HepG2 (cell line): ENCODE data around the gene CCL16. TPM values are rescaled to one million over a fixed set of nuclear protein-coding genes. Genes with fewer than 3 reads are reported as not detected.

Experiments
- AGO1 ChIP-seq: fragments of 200-400 bp; formaldehyde crosslinking; IDR thresholded peaks from 2 replicates; pipeline ENCODE4 v1.6.1; 2017; ENCODE audit warnings: mild to moderate bottlenecking, low read depth, low read length, moderate library complexity; ENCODE audit not compliant: poor library complexity, severe bottlenecking
- FOXA1 ChIP-seq, 2 experiments: fragments of 450-650 bp in 1 of 2; sonication (generic) in 1 of 2; formaldehyde crosslinking in 1 of 2; IDR thresholded peaks; 2 replicates each; pipeline versions ENCODE4 v1.4.0 to v1.6.1; 2016 to 2020; ENCODE audit warnings: missing genetic modification reagents in 1 of 2
- HCFC1 ChIP-seq: fragments of 150-350 bp; IDR thresholded peaks from 2 replicates; pipeline ENCODE4 v1.6.1; 2014; ENCODE audit warnings: low read depth, low read length
- HIC2 ChIP-seq: sonication (generic); formaldehyde crosslinking; IDR thresholded peaks from 2 replicates; pipeline ENCODE4 v1.9.0; 2022; ENCODE audit warnings: low read depth, missing genetic modification reagents
- HMGA1 ChIP-seq: sonication (generic); formaldehyde crosslinking; conservative IDR thresholded peaks from 2 replicates; pipeline ENCODE4 v1.4.0; 2020; ENCODE audit warnings: missing genetic modification reagents
- JUND ChIP-seq: sonication (generic); formaldehyde crosslinking; IDR thresholded peaks from 2 replicates; pipeline ENCODE4 v1.8.0; 2022; ENCODE audit warnings: mild to moderate bottlenecking, missing genetic modification reagents
- KAT7 ChIP-seq: IDR thresholded peaks from 2 replicates; pipeline ENCODE4 v1.6.1; 2018; ENCODE audit warnings: borderline replicate concordance, missing compliant biosample characterization
- MEF2D ChIP-seq: sonication (generic); formaldehyde crosslinking; IDR thresholded peaks from 2 replicates; pipeline ENCODE4 v1.5.1; 2020; ENCODE audit warnings: mild to moderate bottlenecking, missing genetic modification reagents
- MIXL1 ChIP-seq: IDR thresholded peaks from 2 replicates; pipeline ENCODE4 v1.6.1; 2016
- MXD4 ChIP-seq: IDR thresholded peaks from 2 replicates; pipeline ENCODE4 v1.6.1; 2016; ENCODE audit warnings: mild to moderate bottlenecking, missing biosample characterization, missing genetic modification reagents
- NFATC3 ChIP-seq: sonication (generic); formaldehyde crosslinking; IDR thresholded peaks from 2 replicates; pipeline ENCODE4 v1.5.1; 2020; ENCODE audit warnings: mild to moderate bottlenecking, missing genetic modification reagents
- REXO4 ChIP-seq: sonication (generic); formaldehyde crosslinking; IDR thresholded peaks from 2 replicates; pipeline ENCODE4 v1.8.0; 2022; ENCODE audit warnings: missing genetic modification reagents, mild to moderate bottlenecking, borderline replicate concordance
- SMAD9 ChIP-seq: sonication (generic); formaldehyde crosslinking; IDR thresholded peaks from 2 replicates; pipeline ENCODE4 v1.5.1; 2020; ENCODE audit warnings: mild to moderate bottlenecking, missing genetic modification reagents
- SSRP1 ChIP-seq: IDR thresholded peaks from 2 replicates; pipeline ENCODE4 v1.6.1; 2016; ENCODE audit warnings: control low read depth
- ZFP62 ChIP-seq: sonication (generic); formaldehyde crosslinking; IDR thresholded peaks from 2 replicates; pipeline ENCODE4 v1.4.0; 2020; ENCODE audit warnings: missing genetic modification reagents
- ZFP82 ChIP-seq: sonication (generic); formaldehyde crosslinking; IDR thresholded peaks from 2 replicates; pipeline ENCODE4 v1.5.1; 2020; ENCODE audit warnings: mild to moderate bottlenecking, missing genetic modification reagents, borderline replicate concordance
- ZNF121 ChIP-seq: sonication (generic); formaldehyde crosslinking; IDR thresholded peaks from 2 replicates; pipeline ENCODE4 v1.5.0; 2020; ENCODE audit warnings: mild to moderate bottlenecking, missing genetic modification reagents
- ZNF264 ChIP-seq: sonication (generic); formaldehyde crosslinking; IDR thresholded peaks from 2 replicates; pipeline ENCODE4 v1.4.0; 2020; ENCODE audit warnings: missing genetic modification reagents
- ZNF362 ChIP-seq: sonication (generic); formaldehyde crosslinking; IDR thresholded peaks from 2 replicates; pipeline ENCODE4 v1.4.0; 2020; ENCODE audit warnings: missing genetic modification reagents, mild to moderate bottlenecking, borderline replicate concordance
- ZNF609 ChIP-seq: sonication (generic); formaldehyde crosslinking; IDR thresholded peaks from 2 replicates; pipeline ENCODE4 v1.4.0; 2020; ENCODE audit warnings: mild to moderate bottlenecking, missing genetic modification reagents, borderline replicate concordance
- ZNF652 ChIP-seq: IDR thresholded peaks from 2 replicates; pipeline ENCODE4 v1.6.1; 2016; ENCODE audit warnings: low read depth, borderline replicate concordance
- ZSCAN12 ChIP-seq: sonication (generic); formaldehyde crosslinking; IDR thresholded peaks from 2 replicates; pipeline ENCODE4 v1.9.0; 2021; ENCODE audit warnings: mild to moderate bottlenecking, missing genetic modification reagents
- ZSCAN30 ChIP-seq: sonication (generic); formaldehyde crosslinking; IDR thresholded peaks from 2 replicates; pipeline ENCODE4 v1.5.0; 2020; ENCODE audit warnings: mild to moderate bottlenecking, missing genetic modification reagents
- polyA plus RNA-seq, 8 experiments: library from polyadenylated mRNA; depleted of rRNA in 3 of 8; stranded (reverse) in 7 of 8; unstranded in 1 of 8; fragments of >200 nt; fragmentation: Illumina TruSeq in 4 of 8; extraction: Trizol in 4 of 8; gene quantifications; 2 replicates each; pipeline versions ENCODE4 v1.2.1 to v1.2.3, GENCODE V29; 2011 to 2016; ENCODE audit warnings: low read depth in 4 of 8, missing spikeins in 1 of 8, mixed read lengths in 1 of 8; ENCODE audit not compliant: insufficient read depth in 1 of 8
- total RNA-seq, 5 experiments: library from RNA; depleted of rRNA; stranded (reverse); fragments of >200 nt; fragmentation: Illumina TruSeq; extraction: Trizol; gene quantifications; 2 replicates each; pipeline ENCODE4 v1.2.3, GENCODE V29; 2016; ENCODE audit warnings: low read depth in 1 of 5

The CCL16 gene
- total and polyA plus RNA-seq, 2 of the 13 experiments (the other 11 are each of a cell fraction or from before 2014, with no cell fraction given), result 2.0 to 14.7 TPM

GRCh38 chr17:35973333-35974260 lies 7.7 kb downstream of the CCL16 start (continued):
- TF ChIP-seq ZSCAN30 (CRISPR knock-in tag) (no peak), MIXL1 (CRISPR knock-in tag) (peak; percentile 95), ZNF609 (CRISPR knock-in tag) (peak; percentile 96), NFATC3 (no peak), ZFP62 (no peak), ZNF264 (peak; percentile 14; the same call in 1 of the 2 replicates), MEF2D (peak; percentile 72; the same call in 1 of the 2 replicates), AGO1 (no peak), JUND (CRISPR knock-in tag) (peak; percentile 83), ZSCAN12 (CRISPR knock-in tag) (no peak), HMGA1 (no peak), ZNF652 (CRISPR knock-in tag) (peak; percentile 78), HCFC1 (no peak), HIC2 (CRISPR knock-in tag) (0 out of 2 replicates have a peak, but pooled peaks have one; percentile 25), ZNF362 (CRISPR knock-in tag) (peak; percentile 89; the same call in 1 of the 2 replicates), SMAD9 (CRISPR knock-in tag) (no peak), SSRP1 (CRISPR knock-in tag) (no peak), REXO4 (CRISPR knock-in tag) (no peak), ZNF121 (CRISPR knock-in tag) (peak; percentile 43), KAT7 (CRISPR knock-in tag) (no peak; the same call in 1 of the 2 replicates), MXD4 (CRISPR knock-in tag) (peak; percentile 59; the same call in 1 of the 2 replicates), FOXA1 (IDR thresholded peaks at IDR 0.05) (peak; percentile 84), FOXA1 (CRISPR knock-in tag; IDR thresholded peaks at IDR 0.05) (peak; percentile 99), ZFP82 (CRISPR knock-in tag) (no peak)
